Measurements from ENCODE around the gene KCNIP2.

Gene KCNIP2

DNA sequence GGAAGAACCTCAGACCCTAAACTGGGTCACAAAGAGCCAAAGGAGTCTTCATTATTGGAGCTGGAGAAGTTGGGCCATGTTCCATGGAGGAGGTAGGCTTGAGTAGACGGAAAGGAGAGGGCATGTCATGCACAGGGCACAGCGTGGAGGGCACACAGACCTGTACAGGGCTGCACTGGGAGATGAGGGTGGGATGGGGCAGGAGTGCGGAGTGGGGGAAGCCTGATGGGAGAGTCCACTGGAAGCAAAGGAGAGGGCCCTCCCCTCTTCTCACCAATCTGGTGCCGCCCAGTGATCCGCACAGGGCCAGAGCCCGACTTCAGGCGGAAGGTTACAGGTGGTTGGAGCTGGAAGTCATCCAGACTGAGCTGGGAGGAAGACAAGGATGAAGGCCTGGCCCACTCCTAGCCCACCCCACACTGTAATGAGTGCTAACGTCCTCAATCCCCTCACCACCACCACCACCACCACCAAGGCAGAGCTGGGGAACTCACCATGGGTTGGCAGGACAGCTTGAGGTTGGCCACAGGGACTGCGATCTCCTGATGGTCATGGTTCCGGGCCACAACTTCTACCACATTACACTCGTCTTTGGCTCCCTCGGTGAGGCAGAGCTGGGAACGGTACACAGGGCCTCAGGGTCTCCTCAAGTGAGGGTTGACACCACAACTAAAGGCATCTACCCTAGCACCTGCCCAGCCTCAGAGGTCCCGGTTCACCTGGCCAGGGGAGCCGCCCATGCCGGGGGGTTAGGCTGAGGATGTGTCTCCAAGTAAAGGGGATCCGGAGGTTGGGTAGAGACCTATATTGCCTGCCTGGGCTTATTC, 61.4 kb downstream of the KCNIP2 start:
- DNase-seq: peak in 1 of 2 donors; percentile 11

DNA sequence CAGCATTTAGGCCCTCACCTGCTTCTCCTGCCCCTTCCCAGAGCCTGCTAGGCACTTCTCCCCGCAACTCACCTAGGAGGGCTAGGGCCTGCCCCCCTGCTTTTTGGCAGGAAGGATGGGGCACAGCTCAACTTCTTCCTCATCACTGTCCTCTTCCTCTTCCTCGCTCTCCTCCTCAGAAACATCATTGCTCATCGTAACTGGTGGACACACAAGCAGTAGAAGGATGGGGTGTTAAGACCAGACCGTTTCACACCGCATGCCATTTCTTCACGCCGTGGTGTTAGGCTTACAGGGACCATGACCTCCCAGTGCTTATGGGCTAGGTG, 62.0 kb downstream of the KCNIP2 start:
- no peak for DNase-seq

DNA sequence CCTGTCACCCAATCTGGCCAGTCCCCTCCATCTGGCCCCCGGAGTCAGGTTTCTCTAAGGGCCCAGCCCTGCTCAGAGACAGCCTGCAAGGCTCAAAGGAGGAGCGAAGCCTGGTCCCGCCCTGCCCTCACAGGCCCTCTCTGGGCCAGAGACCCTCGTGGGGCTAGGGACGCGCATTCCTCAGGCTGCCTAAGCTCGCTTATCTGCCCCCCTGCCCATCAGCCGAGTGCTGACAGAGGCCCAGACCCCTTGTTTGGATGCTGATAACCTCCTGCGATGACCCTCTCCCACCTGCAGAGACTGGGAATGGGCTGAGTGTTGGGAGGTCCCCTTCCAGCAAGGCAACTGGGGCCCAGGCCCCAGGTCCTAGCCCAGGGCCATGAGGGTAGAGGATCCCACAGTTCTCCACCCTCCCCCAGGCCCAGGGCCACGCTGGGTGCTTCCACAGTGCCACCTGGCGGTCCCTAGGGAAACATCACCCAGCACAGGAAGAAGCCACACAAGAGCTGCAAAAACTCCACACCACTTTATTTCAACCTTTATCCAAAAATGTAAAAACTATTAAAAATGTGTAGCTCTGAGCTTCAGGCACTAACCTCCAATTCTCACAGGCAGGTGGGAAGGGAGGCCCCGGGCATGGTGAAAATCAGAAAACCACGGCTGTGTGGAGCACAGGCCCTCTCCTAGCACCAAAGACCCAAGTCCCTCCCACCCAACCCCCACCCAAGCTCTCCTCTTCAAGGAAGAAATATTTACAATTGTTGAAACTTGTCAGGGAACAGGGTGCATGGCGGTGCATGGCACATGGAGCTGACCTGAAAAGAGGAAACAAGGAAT, 62.6 kb downstream of the KCNIP2 start:
- peak; percentile 78 to 79 for DNase-seq

DNA sequence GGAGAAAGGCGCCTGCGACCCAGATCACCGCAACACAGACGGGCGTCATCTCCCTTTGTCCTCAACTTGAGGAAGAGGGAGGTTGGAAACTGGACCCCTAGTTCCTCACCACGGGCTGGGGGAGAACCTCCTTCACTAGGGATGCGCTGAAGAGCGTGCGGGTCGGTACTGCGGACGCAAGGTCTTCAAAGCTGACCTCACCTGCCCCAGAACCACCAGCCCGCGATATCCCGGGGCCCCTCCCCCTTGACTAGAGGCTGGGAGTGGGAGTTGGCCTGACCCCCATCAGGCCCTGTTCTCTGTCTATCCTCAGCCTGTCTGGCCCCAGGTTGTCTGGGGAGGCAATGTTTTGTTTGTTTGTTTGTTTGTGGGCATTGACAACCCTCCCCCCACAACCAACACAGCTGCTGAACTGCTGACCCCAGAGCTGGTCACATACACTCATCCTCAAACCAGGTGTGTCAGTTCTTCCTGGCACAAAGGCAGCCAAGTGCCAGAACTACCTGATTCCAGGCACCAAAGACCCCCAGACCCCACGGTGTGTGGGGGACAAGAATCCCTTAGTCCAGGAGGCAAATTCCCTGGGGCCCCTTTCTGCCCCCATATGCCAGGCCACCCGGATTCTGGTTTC, 63.3 kb downstream of the KCNIP2 start:
- no peak for DNase-seq

DNA sequence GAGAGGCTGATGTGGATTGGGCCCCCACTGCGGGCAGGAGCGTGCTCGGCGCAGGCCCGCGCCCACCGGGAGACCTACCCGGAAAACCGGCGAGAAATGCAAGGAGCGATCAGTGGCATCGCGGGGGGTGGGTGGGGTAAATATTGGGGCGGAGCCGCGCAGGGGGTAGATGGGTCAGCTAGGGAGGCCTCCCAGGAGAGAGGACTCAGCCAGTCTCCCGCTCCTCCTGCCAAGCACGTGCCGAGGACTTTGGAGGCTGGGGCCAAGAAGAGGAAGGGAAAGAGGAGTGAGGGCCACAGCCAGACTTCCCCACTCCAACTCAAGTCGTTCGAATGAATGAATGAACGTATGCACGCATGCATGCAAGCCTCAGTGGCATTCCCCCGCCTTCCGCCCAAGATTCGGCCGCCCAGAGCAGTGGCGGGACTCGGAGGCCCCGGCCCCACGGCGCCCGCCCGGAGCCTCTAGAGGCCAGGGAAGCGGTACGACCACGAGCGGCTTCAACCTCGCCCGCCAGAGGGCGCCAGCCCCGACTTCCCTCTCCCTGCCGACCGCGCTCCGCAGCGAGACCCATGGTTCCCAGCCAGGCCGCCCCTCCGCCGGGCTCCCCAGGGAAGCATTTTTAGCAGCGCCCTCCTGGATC, 63.9 kb downstream of the KCNIP2 start:
- peak; percentile 91 to 94 for DNase-seq

DNA sequence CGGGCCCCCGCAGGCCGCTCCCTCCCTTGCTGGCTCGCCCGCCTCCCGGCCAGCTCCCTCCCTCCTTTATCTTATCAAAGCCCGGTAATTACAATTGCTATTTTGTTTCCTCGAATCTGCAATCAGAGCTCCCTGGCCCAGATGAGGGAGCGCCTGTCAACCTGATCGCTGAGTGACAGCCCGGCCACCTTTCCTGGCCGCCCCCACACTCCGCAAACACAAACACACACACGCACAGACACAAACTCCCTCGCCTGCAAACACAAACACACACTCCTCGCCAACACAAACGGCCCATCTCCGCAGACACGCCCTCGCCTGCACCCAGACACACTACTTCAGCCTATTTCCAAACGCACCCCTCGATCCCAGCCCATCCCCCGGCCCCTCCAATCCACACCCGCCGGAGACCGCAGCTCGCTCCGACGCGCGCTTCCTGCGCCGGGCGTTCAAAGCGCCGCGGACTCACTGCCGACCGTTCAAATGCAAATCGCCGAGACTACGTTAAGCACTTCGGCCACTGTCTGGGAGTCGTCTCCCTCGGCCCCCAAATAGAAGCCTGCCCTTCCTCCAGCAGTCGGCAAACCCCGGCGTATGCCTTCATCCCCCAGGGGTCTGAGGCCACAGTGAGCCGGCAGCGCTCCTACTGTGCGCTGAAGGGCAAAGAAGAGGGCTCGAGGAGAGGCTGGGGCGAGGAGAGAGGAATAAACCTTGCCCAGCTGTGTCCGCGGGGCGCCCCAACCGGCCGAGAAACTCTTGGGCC, 64.6 kb downstream of the KCNIP2 start:
- DNase-seq: peak in 1 of 2 donors; percentile 32

DNA sequence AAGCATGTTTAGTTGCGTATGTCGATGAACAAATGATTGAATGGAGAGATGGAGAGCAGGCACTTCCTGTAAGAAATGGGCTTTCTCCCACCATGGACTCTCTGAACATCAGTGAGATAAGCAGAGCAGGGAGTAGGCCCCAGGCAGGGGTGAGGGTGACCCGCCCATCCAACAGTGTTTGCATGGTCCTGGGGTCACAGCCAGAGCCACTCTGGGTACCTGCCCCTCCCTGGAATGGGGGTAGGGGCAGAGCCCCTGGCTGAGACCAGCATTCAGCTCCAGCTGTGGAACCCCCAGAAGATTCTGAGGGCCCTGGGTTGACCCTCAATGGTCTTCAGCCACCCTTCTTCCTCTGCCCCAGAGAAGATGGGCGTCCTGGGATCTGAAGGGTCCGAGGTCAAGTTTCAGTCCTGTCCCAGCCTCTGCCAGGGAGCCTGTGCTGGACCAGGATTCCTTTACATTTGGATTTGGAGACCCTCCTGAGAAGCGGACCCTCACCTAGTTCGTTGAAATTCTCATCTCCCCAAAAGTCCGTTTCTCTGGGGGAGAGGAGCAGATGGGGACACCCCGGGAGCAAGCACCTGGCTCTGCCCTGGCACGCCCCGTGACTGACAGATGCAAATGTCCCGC, 65.3 kb downstream of the KCNIP2 start:
- no peak for DNase-seq

DNA sequence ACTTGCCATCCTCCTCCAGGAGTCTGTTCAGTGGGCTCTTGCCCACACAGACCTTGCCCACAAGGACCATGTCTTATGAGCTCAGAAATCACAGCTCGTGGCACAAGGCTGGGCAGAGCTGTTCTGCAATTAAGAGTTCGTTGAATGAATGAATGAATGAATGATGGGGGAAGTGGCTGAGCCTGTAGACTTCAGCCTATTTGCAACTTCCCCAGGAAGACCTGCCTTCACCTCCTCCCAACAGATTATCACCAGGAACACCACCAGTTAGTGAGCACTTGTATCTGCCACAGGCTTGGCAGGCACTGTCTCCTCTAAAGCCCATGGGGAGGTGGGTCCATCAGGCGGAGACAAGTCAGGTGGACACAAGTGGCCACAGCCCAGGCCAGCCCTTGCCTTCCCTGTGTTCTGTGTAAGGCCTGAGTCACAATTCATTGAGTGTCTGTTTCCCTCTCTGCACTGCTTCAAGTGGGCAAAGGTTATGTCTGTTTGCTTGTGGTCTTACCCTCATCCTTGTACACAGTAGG, 65.9 kb downstream of the KCNIP2 start:
- DNase-seq: no peak

DNA sequence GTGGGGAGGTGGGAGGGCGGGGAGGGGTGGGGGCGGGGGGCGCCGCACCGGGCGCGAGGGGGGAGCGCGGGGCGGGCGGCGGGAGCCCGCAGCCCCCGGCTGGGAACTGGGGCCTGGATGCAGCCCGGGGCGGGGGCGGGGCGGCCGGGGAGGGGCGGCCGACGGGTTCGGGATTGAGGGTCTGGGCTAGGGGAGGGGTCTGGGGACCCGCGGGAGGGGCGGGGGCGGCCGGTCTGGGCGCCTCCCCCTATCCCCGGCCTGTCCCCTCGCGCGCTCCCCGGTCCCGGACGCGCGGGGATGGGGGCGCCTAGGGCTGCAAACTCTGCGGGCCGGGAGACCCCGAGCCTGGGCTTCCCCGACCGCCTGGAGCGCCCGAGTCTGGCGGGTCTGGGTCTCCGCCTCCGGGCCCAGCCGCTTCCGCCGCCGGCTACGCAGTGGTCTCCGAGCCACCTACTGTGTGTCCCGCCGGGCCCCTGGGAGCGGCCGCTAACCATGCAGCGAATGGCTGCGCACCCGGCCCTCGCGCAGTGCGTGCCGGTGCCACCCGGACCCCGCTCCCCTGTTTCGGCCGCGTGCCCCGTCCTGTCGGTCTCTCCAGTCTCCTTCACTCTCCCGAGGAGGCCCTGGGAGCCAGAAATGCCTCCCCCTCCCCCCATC, 67.3 kb downstream of the KCNIP2 start:
- DNase-seq: peak in 1 of 2 donors; percentile 17

Measured in stimulated activated CD4-positive, alpha-beta T cell treated with anti-CD3 and anti-CD28 coated beads, Interleukin-2, amount 100 ng/mL, for 24 hours (primary cell).